Parathyroid adenoma (tissue), 2 donors: ENCODE measurements around the gene ERC1.
A peak's percentile ranks its signal among the peaks of the same experiment; 100 is the strongest.

Source experiments
- H2AFZ ChIP-seq: fragments of 300-600 bp; sonication (generic); one replicate; pipeline ENCODE4 v1.7.0; 2017; ENCODE audit warnings: antibody characterized with exemption, mild to moderate bottlenecking
- H3K27ac ChIP-seq: fragments of 300-600 bp; sonication (generic); one replicate; pipeline ENCODE4 v1.7.0; 2017
- H3K27me3 ChIP-seq: fragments of 300-600 bp; sonication (generic); one replicate; pipeline ENCODE4 v1.7.0; 2017; ENCODE audit warnings: low read length; ENCODE audit not compliant: control insufficient read depth, insufficient read depth
- H3K36me3 ChIP-seq: fragments of 300-600 bp; sonication (generic); one replicate; pipeline ENCODE4 v1.7.0; 2017; ENCODE audit warnings: low read length; ENCODE audit not compliant: control insufficient read depth, insufficient read depth
- H3K4me1 ChIP-seq: fragments of 300-600 bp; sonication (generic); one replicate; pipeline ENCODE4 v1.7.0; 2017; ENCODE audit warnings: control low read depth
- H3K4me2 ChIP-seq: fragments of 300-600 bp; sonication (generic); one replicate; pipeline ENCODE4 v1.7.0; 2017; ENCODE audit warnings: low read length
- H3K4me3 ChIP-seq: fragments of 300-600 bp; sonication (generic); one replicate; pipeline ENCODE4 v1.7.0; 2017; ENCODE audit warnings: low read depth, low read length
- H3K79me2 ChIP-seq: fragments of 300-600 bp; sonication (generic); one replicate; pipeline ENCODE4 v1.7.0; 2017; ENCODE audit warnings: control low read depth
- H3K9ac ChIP-seq: fragments of 300-600 bp; sonication (generic); one replicate; pipeline ENCODE4 v1.7.0; 2017; ENCODE audit warnings: mild to moderate bottlenecking
- H3K9me3 ChIP-seq: fragments of 300-600 bp; sonication (generic); one replicate; pipeline ENCODE4 v1.7.0; 2017; ENCODE audit warnings: low read length; ENCODE audit not compliant: control insufficient read depth
- TF ChIP-seq, protein P1 (sequence below): fragments of 300-600 bp; sonication (generic); IDR thresholded peaks from one replicate; pipeline ENCODE4 v1.7.0; 2017; ENCODE audit warnings: antibody characterized with exemption, mild to moderate bottlenecking
- donor health status: primary hyperparathyroidism.

Gene ERC1

DNA sequence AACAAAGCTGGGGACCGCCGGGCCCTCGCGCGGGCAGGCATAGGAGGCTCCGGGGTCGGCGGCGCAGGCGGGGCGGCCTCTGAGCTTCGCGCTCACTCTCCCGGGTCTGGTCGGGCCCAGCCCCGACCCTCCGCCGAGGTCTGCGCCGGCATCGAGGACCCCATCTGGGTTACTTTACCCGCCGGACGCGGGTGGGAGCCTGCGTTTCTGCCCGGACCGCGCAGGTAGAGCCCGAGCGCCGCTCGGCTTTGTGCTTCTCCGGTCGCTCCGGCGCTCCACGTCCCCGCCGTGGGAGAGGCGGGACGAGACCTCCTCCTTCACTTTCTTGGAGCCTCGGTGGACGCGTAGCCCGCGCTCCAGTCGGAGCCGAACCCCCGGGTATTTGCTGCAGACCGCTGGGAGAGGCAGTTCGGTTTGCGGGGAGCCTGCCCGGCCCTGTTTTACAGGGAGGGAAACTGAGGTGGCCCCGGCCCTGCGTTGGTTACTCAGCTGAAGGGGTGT lies 540.2 kb downstream of the ERC1 start:
- Histone ChIP-seq H3K9me3 (no peaks in the 10 kb centered on the region), H3K27ac (no peak overlapping the region), H3K4me3 (peak overlapping the region; percentile 44), H3K4me1 (peaks cover 8% of the 10 kb centered on the region), H3K4me2 (peak overlapping the region; percentile 68), H2AFZ (peak overlapping the region; percentile 87), H3K79me2 (no peaks in the 10 kb centered on the region), H3K9ac (no peak overlapping the region), H3K36me3 (no peaks in the 10 kb centered on the region), H3K27me3 (no peaks in the 10 kb centered on the region)
- TF ChIP-seq, protein P1, sequence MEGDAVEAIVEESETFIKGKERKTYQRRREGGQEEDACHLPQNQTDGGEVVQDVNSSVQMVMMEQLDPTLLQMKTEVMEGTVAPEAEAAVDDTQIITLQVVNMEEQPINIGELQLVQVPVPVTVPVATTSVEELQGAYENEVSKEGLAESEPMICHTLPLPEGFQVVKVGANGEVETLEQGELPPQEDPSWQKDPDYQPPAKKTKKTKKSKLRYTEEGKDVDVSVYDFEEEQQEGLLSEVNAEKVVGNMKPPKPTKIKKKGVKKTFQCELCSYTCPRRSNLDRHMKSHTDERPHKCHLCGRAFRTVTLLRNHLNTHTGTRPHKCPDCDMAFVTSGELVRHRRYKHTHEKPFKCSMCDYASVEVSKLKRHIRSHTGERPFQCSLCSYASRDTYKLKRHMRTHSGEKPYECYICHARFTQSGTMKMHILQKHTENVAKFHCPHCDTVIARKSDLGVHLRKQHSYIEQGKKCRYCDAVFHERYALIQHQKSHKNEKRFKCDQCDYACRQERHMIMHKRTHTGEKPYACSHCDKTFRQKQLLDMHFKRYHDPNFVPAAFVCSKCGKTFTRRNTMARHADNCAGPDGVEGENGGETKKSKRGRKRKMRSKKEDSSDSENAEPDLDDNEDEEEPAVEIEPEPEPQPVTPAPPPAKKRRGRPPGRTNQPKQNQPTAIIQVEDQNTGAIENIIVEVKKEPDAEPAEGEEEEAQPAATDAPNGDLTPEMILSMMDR, result no peak

DNA sequence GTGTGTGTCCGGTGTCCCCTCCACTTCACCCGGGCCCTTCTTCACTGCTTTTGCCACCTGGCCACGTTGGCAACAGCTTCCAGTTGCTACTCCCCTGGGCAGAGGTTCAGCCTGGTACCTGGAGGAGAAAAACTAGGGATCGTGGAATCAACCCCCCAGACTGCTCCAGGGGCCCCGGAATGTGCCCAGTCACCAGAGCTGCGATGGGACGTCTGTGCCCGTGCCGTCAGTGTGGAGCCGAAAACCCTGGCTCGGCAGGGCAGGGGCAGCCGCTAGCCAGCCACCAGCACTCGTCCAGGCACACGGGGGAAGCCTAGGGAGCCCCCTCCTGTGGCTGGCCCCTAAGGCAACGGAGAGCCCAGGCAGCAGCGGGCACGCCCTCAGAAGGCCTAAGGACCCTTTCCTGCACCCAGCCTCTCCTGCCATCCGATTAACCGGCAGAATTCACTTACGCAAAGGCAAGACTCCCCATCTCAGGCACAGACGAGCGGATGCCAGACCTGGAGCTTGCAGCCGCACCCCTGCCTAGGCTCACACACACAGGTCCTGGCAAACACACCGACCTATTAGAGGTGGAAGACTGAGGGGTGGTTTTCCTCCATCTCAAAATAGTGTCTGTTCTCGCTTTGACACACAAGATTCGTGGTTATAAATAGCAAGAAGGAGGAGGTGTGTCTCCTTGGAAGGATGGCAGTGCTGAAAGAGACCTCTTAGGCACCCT lies 540.8 kb downstream of the ERC1 start:
- H3K4me3 ChIP-seq, result no peak overlapping the region
- no peaks in the 10 kb centered on the region for H3K79me2 ChIP-seq
- H3K9ac ChIP-seq, result no peak overlapping the region
- no peaks in the 10 kb centered on the region for H3K27me3 ChIP-seq
- no peak overlapping the region for H3K27ac ChIP-seq
- H3K4me1 ChIP-seq, result peaks cover 8% of the 10 kb centered on the region
- no peaks in the 10 kb centered on the region for H3K36me3 ChIP-seq
- TF ChIP-seq, protein P1, result no peak
- peak overlapping the region; percentile 87 for H2AFZ ChIP-seq
- H3K9me3 ChIP-seq, result no peaks in the 10 kb centered on the region
- H3K4me2 ChIP-seq, result no peak overlapping the region

DNA sequence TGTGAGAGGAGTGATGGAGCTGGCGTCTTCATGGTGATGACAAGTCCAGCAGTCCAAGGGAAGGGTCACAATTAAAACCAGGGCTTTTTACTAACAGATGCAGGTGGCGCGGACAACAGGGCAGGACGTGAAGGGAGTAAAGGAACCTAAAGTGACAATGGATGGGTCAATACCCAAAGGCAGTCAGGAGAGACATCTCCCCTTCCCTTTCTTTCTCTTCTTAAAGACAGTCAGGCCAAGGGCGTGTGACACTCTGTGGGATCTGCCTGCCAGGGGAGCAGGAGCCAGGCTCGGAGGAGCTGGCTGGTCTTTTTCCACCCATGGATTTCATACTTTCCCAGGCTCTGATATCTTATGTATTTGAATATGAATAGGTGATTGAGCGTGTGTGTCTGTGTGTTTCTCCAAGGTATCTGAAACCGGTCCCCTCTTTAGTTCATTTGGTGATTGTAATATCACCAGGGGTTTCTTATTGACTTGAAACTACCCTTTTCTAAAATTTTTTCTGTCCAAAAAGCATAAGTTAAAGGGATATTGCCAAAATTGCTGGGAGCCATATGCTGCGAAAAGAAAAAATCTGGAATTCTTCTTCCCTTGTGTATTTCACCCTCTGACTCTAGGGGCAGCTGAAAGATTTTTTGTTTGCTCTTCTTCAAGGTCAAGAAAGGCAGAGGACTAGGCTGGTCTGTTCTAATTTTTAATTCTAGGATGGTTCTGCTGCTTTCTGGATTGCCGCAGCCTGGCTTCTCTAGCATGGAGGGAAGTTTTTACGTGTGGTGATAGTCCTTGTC lies 541.5 kb downstream of the ERC1 start:
- Histone ChIP-seq H2AFZ (peak overlapping the region; percentile 41), H3K4me3 (no peak overlapping the region), H3K27ac (no peak overlapping the region), H3K9me3 (no peaks in the 10 kb centered on the region), H3K36me3 (no peaks in the 10 kb centered on the region), H3K4me1 (peaks cover 8% of the 10 kb centered on the region), H3K79me2 (no peaks in the 10 kb centered on the region), H3K4me2 (no peak overlapping the region), H3K27me3 (no peaks in the 10 kb centered on the region), H3K9ac (no peak overlapping the region)
- TF ChIP-seq, protein P1, result no peak

GRCh38 chr12:1533205-1533601 lies 542.2 kb downstream of the ERC1 start:
- no peak overlapping the region for H3K27ac ChIP-seq
- no peaks in the 10 kb centered on the region for H3K27me3 ChIP-seq
- no peak overlapping the region for H3K4me2 ChIP-seq
- peak overlapping the region; percentile 41 for H2AFZ ChIP-seq
- H3K4me3 ChIP-seq, result no peak overlapping the region
- H3K9me3 ChIP-seq, result no peaks in the 10 kb centered on the region
- peaks cover 8% of the 10 kb centered on the region for H3K4me1 ChIP-seq
- TF ChIP-seq, protein P1, result no peak
- H3K36me3 ChIP-seq, result no peaks in the 10 kb centered on the region
- no peak overlapping the region for H3K9ac ChIP-seq
- no peaks in the 10 kb centered on the region for H3K79me2 ChIP-seq
